Tibial artery (tissue), 4 donors: ENCODE results near the gene GJA4.

Experiments
- DNase-seq, 2 donors: peaks; one replicate each; pipeline ENCODE4 v3.0.0-alpha.2; 2019
- H3K27ac ChIP-seq, 2 donors: fragments of 200-600 bp; sonication (generic) in 1 of 2; 1 replicate in 1 of 2; 2 replicates in 1 of 2; pipeline ENCODE4 v1.5.1; 2018 to 2019; ENCODE audit warnings: mild to moderate bottlenecking in 1 of 2
- H3K27me3 ChIP-seq, 2 donors: fragments of 200-600 bp; sonication (generic) in 1 of 2; one replicate each; pipeline versions ENCODE4 v1.5.1 to v1.6.0; 2016 to 2019
- H3K36me3 ChIP-seq, 3 donors: fragments of 200-600 bp; sonication (generic) in 2 of 3; one replicate each; pipeline ENCODE4 v1.5.1; 2016 to 2019; ENCODE audit warnings: mild to moderate bottlenecking in 2 of 3
- H3K4me1 ChIP-seq, 4 donors: fragments of 200-600 bp; sonication (generic) in 2 of 4; 1 replicate in 3 of 4; 2 replicates in 1 of 4; pipeline ENCODE4 v1.5.1; 2016 to 2019
- H3K4me3 ChIP-seq, 2 donors: fragments of 200-600 bp; sonication (generic) in 1 of 2; 1 replicate in 1 of 2; 2 replicates in 1 of 2; pipeline ENCODE4 v1.5.1; 2018 to 2019; ENCODE audit warnings: mild to moderate bottlenecking in 2 of 2
- H3K9me3 ChIP-seq, 3 donors: fragments of 200-600 bp; sonication (generic) in 1 of 3; one replicate each; pipeline ENCODE4 v1.5.1; 2016 to 2019
- intact Hi-C: fragments of 100-400 bp; cut with DNase I; formaldehyde crosslinking; loops from one replicate; pipeline ENCODE4 v1.15.0; 2023; ENCODE audit warnings: low total_unique reads
- TF ChIP-seq, protein P1 (sequence below), 2 experiments: fragments of 200-600 bp in 1 of 2; fragments of 450-650 bp in 1 of 2; IDR thresholded peaks; one replicate each; pipeline ENCODE4 v1.5.1; 2017 to 2019; ENCODE audit warnings: antibody characterized with exemption in 2 of 2, mild to moderate bottlenecking in 1 of 2, moderate library complexity in 1 of 2

GJA4 gene

DNA sequence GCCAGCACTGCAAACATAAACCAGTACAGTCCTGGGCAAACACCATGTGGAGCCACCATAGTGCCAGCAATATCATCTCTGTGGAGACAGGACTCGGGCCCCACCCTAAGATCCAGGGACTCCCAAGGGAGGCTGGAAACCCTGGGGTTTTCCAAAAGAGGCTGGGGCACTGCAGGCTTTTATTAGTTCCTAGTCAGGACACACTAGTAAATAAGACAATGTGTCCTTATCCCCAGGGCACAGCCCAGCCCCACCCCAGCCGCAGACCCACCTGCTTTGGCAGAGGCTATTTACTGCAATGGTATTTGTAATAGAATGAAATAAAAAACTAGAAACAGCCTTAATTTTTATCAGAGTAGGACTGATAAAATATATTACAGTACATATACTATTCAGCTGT, 12.3 kb upstream of the GJA4 start:
- TF ChIP-seq, protein P1, sequence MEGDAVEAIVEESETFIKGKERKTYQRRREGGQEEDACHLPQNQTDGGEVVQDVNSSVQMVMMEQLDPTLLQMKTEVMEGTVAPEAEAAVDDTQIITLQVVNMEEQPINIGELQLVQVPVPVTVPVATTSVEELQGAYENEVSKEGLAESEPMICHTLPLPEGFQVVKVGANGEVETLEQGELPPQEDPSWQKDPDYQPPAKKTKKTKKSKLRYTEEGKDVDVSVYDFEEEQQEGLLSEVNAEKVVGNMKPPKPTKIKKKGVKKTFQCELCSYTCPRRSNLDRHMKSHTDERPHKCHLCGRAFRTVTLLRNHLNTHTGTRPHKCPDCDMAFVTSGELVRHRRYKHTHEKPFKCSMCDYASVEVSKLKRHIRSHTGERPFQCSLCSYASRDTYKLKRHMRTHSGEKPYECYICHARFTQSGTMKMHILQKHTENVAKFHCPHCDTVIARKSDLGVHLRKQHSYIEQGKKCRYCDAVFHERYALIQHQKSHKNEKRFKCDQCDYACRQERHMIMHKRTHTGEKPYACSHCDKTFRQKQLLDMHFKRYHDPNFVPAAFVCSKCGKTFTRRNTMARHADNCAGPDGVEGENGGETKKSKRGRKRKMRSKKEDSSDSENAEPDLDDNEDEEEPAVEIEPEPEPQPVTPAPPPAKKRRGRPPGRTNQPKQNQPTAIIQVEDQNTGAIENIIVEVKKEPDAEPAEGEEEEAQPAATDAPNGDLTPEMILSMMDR (IDR thresholded peaks at IDR 0.05), result no peak
- H3K4me3 ChIP-seq, result no peak overlapping the region
- H3K36me3 ChIP-seq, result no peaks in the 10 kb centered on the region
- H3K4me1 ChIP-seq, result peaks cover 0 to 21% (median 16%) of the 10 kb centered on the region in 4 donors
- DNase-seq, result peak; percentile 10 to 53
- H3K27me3 ChIP-seq, result peaks cover 11 to 46% of the 10 kb centered on the region in 2 donors
- intact Hi-C loops, result no loop called here
- no peak overlapping the region for H3K27ac ChIP-seq
- no peaks in the 10 kb centered on the region for H3K9me3 ChIP-seq

DNA sequence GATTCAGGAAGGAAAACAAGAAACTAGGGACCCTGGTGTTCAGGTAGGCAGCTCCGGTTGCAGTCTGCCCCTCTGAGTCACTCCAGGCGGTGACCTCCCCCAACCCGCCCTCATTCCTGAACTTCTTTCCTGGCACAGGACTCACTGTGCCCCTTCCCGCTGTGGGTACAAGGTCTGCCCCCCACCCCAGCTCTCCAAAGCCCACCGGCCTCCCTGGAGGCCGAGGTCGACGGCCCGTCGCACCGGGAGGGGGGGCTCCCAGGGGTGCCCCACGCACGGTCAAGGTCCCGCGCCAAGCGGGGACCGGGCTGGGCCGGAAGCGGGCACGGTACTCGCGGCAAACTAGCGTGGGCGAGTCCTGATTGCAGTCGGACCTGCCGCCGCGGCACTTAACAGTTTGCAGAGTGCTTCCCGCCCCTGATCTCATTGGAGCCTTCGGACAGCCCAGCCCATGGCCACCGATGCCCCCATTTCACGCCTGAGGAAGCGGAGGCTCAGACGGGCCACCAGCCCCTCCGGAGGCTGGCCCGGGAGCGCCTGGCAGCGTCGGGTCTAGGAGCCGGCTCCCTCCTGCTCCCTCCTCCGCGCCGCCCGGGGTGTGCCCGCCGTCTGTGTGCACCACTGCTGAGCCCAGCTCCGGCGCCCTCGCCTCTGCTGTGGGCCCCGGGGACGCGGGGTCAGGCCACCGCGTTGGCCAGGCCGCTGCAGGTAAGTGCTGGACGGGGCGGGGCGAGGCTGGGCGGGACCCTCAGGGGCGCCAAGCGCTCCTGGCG, 11.5 kb upstream of the GJA4 start, which contains the start of gene GJB3:
GJB3 (plus strand) TSS at position 144 of the 773 bp plus-strand sequence. CDS start 3,549 bp downstream, outside the sequence.
- TF ChIP-seq, protein P1 (IDR thresholded peaks at IDR 0.05), result no peak
- Histone ChIP-seq H3K9me3 (no peaks in the 10 kb centered on the region), H3K4me3 (peak within 1 kb of the TSS; percentile 42 to 49), H3K36me3 (no peaks in the 10 kb centered on the region), H3K27me3 (peaks cover 11 to 46% of the 10 kb centered on the region in 2 donors), H3K4me1 (peaks cover 0 to 24% (median 17%) of the 10 kb centered on the region in 4 donors), H3K27ac (peak within 1 kb of the TSS in 1 of 2 donors; percentile 8)
- intact Hi-C loops, result no loop called here
- peak; percentile 16 to 66 for DNase-seq

DNA sequence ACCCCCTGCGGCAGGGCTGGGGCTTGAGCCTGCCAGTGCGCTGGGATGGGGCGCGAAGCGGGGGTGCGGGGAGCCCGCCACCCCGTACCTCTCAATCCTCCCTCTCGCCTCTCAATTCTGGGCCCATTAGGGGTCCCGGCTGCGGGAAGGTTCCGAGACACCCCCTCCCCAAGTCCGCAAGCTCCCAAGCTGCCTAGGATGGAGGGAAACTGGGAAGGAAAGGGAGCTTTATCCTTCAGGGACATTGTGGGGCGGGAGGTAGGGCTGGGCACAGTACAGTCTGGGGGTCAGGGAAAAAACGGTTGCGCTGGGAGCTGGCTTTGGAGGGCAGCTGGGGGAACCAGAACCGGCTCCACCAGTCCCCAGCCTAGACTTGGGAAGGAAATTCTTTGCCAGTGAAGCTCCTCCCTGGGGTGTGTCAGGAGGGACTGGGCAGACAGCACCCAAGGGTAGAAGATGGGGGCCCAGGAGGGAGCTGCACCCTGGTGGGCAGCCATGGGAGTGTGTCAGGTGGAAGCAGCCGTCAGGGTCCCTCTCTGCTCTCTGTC, 10.9 kb upstream of the GJA4 start:
- H3K4me1 ChIP-seq, result peaks cover 0 to 30% (median 24%) of the 10 kb centered on the region in 4 donors
- intact Hi-C loops, result no loop called here
- H3K4me3 ChIP-seq, result peak overlapping the region; percentile 42 to 49
- H3K36me3 ChIP-seq, result no peaks in the 10 kb centered on the region
- H3K27me3 ChIP-seq, result peaks cover 11 to 42% of the 10 kb centered on the region in 2 donors
- DNase-seq, result peak; percentile 3 to 58
- peak overlapping the region in 1 of 2 donors; percentile 8 for H3K27ac ChIP-seq
- TF ChIP-seq, protein P1 (IDR thresholded peaks at IDR 0.05), result no peak
- no peaks in the 10 kb centered on the region for H3K9me3 ChIP-seq

DNA sequence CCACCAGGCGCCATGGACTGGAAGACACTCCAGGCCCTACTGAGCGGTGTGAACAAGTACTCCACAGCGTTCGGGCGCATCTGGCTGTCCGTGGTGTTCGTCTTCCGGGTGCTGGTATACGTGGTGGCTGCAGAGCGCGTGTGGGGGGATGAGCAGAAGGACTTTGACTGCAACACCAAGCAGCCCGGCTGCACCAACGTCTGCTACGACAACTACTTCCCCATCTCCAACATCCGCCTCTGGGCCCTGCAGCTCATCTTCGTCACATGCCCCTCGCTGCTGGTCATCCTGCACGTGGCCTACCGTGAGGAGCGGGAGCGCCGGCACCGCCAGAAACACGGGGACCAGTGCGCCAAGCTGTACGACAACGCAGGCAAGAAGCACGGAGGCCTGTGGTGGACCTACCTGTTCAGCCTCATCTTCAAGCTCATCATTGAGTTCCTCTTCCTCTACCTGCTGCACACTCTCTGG, 8.0 kb upstream of the GJA4 start:
- Histone ChIP-seq H3K9me3 (no peaks in the 10 kb centered on the region), H3K27ac (no peak overlapping the region), H3K36me3 (no peaks in the 10 kb centered on the region), H3K27me3 (peaks cover 11 to 34% of the 10 kb centered on the region in 2 donors), H3K4me3 (no peak overlapping the region), H3K4me1 (peaks cover 0 to 53% (median 42%) of the 10 kb centered on the region in 4 donors)
- intact Hi-C loops, result loop anchor here (5.0 kb wide), 1 partner anchor 83 kb away; no protein-coding TSS in a partner anchor
- TF ChIP-seq, protein P1 (IDR thresholded peaks at IDR 0.05), result no peak
- DNase-seq, result peak in 1 of 2 donors; percentile 64

DNA sequence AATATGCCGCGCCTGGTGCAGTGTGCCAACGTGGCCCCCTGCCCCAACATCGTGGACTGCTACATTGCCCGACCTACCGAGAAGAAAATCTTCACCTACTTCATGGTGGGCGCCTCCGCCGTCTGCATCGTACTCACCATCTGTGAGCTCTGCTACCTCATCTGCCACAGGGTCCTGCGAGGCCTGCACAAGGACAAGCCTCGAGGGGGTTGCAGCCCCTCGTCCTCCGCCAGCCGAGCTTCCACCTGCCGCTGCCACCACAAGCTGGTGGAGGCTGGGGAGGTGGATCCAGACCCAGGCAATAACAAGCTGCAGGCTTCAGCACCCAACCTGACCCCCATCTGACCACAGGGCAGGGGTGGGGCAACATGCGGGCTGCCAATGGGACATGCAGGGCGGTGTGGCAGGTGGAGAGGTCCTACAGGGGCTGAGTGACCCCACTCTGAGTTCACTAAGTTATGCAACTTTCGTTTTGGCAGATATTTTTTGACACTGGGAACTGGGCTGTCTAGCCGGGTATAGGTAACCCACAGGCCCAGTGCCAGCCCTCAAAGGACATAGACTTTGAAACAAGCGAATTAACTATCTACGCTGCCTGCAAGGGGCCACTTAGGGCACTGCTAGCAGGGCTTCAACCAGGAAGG, 7.4 kb upstream of the GJA4 start:
- Histone ChIP-seq H3K36me3 (no peaks in the 10 kb centered on the region), H3K4me1 (peaks cover 0 to 59% (median 41%) of the 10 kb centered on the region in 4 donors), H3K27me3 (peaks cover 11 to 28% of the 10 kb centered on the region in 2 donors), H3K27ac (no peak overlapping the region), H3K4me3 (no peak overlapping the region), H3K9me3 (no peaks in the 10 kb centered on the region)
- peak in 1 of 2 donors; percentile 55 for DNase-seq
- intact Hi-C loops, result loop anchor here (5.0 kb wide), 1 partner anchor 82 kb away; no protein-coding TSS in a partner anchor
- TF ChIP-seq, protein P1 (IDR thresholded peaks at IDR 0.05), result no peak
